ENCODE results near the gene MAN1A2.

DNA sequence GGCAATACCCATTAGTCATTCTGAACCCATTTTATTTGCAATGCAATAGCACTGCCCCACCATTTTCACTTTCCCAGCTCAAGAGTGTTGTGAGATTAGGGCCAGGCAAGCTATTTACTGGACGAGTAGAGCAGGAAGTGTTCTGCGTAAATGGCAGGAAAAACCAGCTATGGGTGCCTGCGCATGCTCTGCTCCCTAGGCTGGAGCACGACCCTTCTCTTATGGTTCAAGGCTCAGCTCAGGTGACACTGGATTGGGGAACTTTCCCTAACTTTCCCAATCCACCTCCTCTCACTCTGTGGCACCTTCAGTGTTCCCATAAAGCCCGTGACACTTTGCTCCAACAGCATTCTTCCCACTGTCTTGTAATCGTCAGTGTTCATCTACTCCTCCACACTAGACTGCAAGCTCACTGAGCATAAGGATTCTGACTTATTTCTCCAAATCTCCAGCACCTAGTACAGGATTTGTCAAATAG lies 3.6 kb upstream of the MAN1A2 start:
- TF ChIP-seq EZH2 (IDR thresholded peaks at IDR 0.05) (no peak), POLR2AphosphoS5 (IDR thresholded peaks at IDR 0.05; ENCODE audit: borderline replicate concordance, low read depth, low read length) (no peak), FOXP2 (optimal IDR thresholded peaks at IDR 0.05; ENCODE audit: control extremely low read depth, extremely low read length, insufficient read depth) (no peak)
